Measurements from ENCODE around the gene SIAH2. TPM values are rescaled to one million over a fixed set of nuclear protein-coding genes. Genes with fewer than 3 reads are reported as not detected.

Gene SIAH2
- total RNA-seq, 1 donor from 2014 or later = 44.5 TPM

- no peak for TF ChIP-seq CTCF (IDR thresholded peaks at IDR 0.05)
- Mint-ChIP-seq H3K27ac (peak overlapping the region; percentile 30), H3K9me3 (no peaks in the 10 kb centered on the region), H3K27me3 (no peaks in the 10 kb centered on the region), H3K4me3 (peak overlapping the region; percentile 35), H3K36me3 (ENCODE audit: low read depth) (peaks cover 51% of the 10 kb centered on the region), H3K4me1 (peaks cover 95% of the 10 kb centered on the region)
- ChIA-PET POLR2A (interaction anchor here (6.7 kb wide), 1 partner anchor 15 kb away, joined by 65 read pairs; the partner anchor contains the start of gene SIAH2), CTCF (interaction anchor here (1.0 kb wide), 1 partner anchor 26 kb away, joined by 5 read pairs; no protein-coding TSS in a partner anchor)
- DNase-seq = no peak
- ATAC-seq (ENCODE audit: low read depth) = no peak
- intact Hi-C loops (cut with micrococcal nuclease) = loop anchor here (1.0 kb wide), 1 partner anchor 8 kb away; no protein-coding TSS in a partner anchor
Measured at GRCh38 chr3:150746791-150747590, 16.0 kb downstream of the SIAH2 start.

GRCh38 chr3:150745832-150746231, 17.1 kb downstream of the SIAH2 start:
- no peak overlapping the region for H3K4me3 Mint-ChIP-seq
- intact Hi-C loops (cut with micrococcal nuclease) = no loop called here
- no peaks in the 10 kb centered on the region for H3K9me3 Mint-ChIP-seq
- peaks cover 58% of the 10 kb centered on the region for H3K36me3 Mint-ChIP-seq (ENCODE audit: low read depth)
- H3K27ac Mint-ChIP-seq = no peak overlapping the region
- DNase-seq (no peak), ATAC-seq (ENCODE audit: low read depth) (no peak)
- ChIA-PET CTCF (no interaction called here), POLR2A (interaction anchor here (0.6 to 6.7 kb wide), 4 partner anchors 10 to 43 kb away, joined by 3 to 65 read pairs (median 3); partner anchors contain the start of gene SIAH2)
- peaks cover 95% of the 10 kb centered on the region for H3K4me1 Mint-ChIP-seq
- no peak for TF ChIP-seq CTCF (IDR thresholded peaks at IDR 0.05)
- H3K27me3 Mint-ChIP-seq = no peaks in the 10 kb centered on the region

GRCh38 chr3:150744919-150745211, 18.1 kb downstream of the SIAH2 start:
- Mint-ChIP-seq H3K4me3 (peak overlapping the region; percentile 16), H3K36me3 (ENCODE audit: low read depth) (peaks cover 51% of the 10 kb centered on the region), H3K27me3 (no peaks in the 10 kb centered on the region), H3K27ac (peak overlapping the region; percentile 63), H3K4me1 (peaks cover 96% of the 10 kb centered on the region), H3K9me3 (no peaks in the 10 kb centered on the region)
- ChIA-PET CTCF (interaction anchor here (1.3 kb wide), 1 partner anchor 10 kb away, joined by 3 read pairs; no protein-coding TSS in a partner anchor), POLR2A (interaction anchor here (6.7 kb wide), 1 partner anchor 17 kb away, joined by 65 read pairs; the partner anchor contains the start of gene SIAH2)
- intact Hi-C loops (cut with micrococcal nuclease) = loop anchor here (1.0 kb wide), 1 partner anchor 9 kb away; no protein-coding TSS in a partner anchor
- no peak for TF ChIP-seq CTCF (IDR thresholded peaks at IDR 0.05)
- DNase-seq (no peak), ATAC-seq (ENCODE audit: low read depth) (no peak)

GRCh38 chr3:150744041-150744918, 18.7 kb downstream of the SIAH2 start:
- Mint-ChIP-seq H3K27me3 (no peaks in the 10 kb centered on the region), H3K36me3 (ENCODE audit: low read depth) (peaks cover 49% of the 10 kb centered on the region), H3K27ac (peak overlapping the region; percentile 74), H3K4me1 (peaks cover 97% of the 10 kb centered on the region), H3K4me3 (peak overlapping the region; percentile 16), H3K9me3 (no peaks in the 10 kb centered on the region)
- CTCF ChIA-PET = interaction anchor here (1.3 kb wide), 1 partner anchor 11 kb away, joined by 3 read pairs; no protein-coding TSS in a partner anchor
- POLR2A ChIA-PET = interaction anchor here (1.9 to 6.7 kb wide), 2 partner anchors 17 to 41 kb away, joined by 4 to 65 read pairs; partner anchors contain the start of genes ERICH6 and SIAH2
- no peak for TF ChIP-seq CTCF (IDR thresholded peaks at IDR 0.05)
- intact Hi-C loops (cut with micrococcal nuclease) = loop anchor here (1.0 kb wide), 1 partner anchor 10 kb away; no protein-coding TSS in a partner anchor
- ATAC-seq (ENCODE audit: low read depth) = peak; percentile 26
- no peak for DNase-seq
